ENCODE measurements around the gene TGM2. TPM values are rescaled to one million over a fixed set of nuclear protein-coding genes. Genes with fewer than 3 reads are reported as not detected.

TGM2 gene
- total RNA-seq, 4 donors from 2014 or later: 31.4 to 216 (median 145) TPM

GRCh38 chr20:38211200-38212097 lies 46.4 kb upstream of the TGM2 start:
- TF ChIP-seq CTCF (IDR thresholded peaks at IDR 0.05) (no peak), POLR2A (IDR thresholded peaks at IDR 0.05) (no peak)
- Histone ChIP-seq H3K4me3 (no peak overlapping the region), H3K36me3 (no peaks in the 10 kb centered on the region), H3K4me1 (no peaks in the 10 kb centered on the region), H3K27ac (no peak overlapping the region), H3K9me3 (no peaks in the 10 kb centered on the region), H3K27me3 (no peaks in the 10 kb centered on the region)
- no peak for DNase-seq

- Histone ChIP-seq H3K4me1 (no peaks in the 10 kb centered on the region), H3K4me3 (no peak overlapping the region), H3K36me3 (no peaks in the 10 kb centered on the region), H3K27ac (no peak overlapping the region), H3K9me3 (no peaks in the 10 kb centered on the region), H3K27me3 (no peaks in the 10 kb centered on the region)
- DNase-seq: no peak
- TF ChIP-seq CTCF (IDR thresholded peaks at IDR 0.05) (no peak), POLR2A (IDR thresholded peaks at IDR 0.05) (no peak)
Observed at GRCh38 chr20:38210741-38211140, 45.7 kb upstream of the TGM2 start.

- H3K27ac ChIP-seq: no peak overlapping the region
- no peaks in the 10 kb centered on the region for H3K9me3 ChIP-seq
- no peaks in the 10 kb centered on the region for H3K27me3 ChIP-seq
- TF ChIP-seq POLR2A (IDR thresholded peaks at IDR 0.05): no peak
- no peak for TF ChIP-seq CTCF (IDR thresholded peaks at IDR 0.05)
- no peaks in the 10 kb centered on the region for H3K36me3 ChIP-seq
- H3K4me3 ChIP-seq: no peak overlapping the region
- DNase-seq: peak in 1 of 3 donors; percentile 25
- H3K4me1 ChIP-seq: no peaks in the 10 kb centered on the region
Observed at GRCh38 chr20:38209736-38210405, 44.8 kb upstream of the TGM2 start.

- Histone ChIP-seq H3K9me3 (no peaks in the 10 kb centered on the region), H3K36me3 (no peaks in the 10 kb centered on the region), H3K27ac (no peak overlapping the region), H3K4me1 (no peaks in the 10 kb centered on the region), H3K4me3 (no peak overlapping the region), H3K27me3 (no peaks in the 10 kb centered on the region)
- DNase-seq: peak in 1 of 3 donors; percentile 21
- TF ChIP-seq POLR2A (IDR thresholded peaks at IDR 0.05) (no peak), CTCF (IDR thresholded peaks at IDR 0.05) (no peak)
Observed at GRCh38 chr20:38209054-38209675, 44.1 kb upstream of the TGM2 start.

GRCh38 chr20:38208523-38208922 lies 43.5 kb upstream of the TGM2 start:
- Histone ChIP-seq H3K27me3 (no peaks in the 10 kb centered on the region), H3K36me3 (no peaks in the 10 kb centered on the region), H3K27ac (no peak overlapping the region), H3K9me3 (no peaks in the 10 kb centered on the region), H3K4me1 (no peaks in the 10 kb centered on the region), H3K4me3 (no peak overlapping the region)
- DNase-seq: peak in 1 of 3 donors; percentile 5
- TF ChIP-seq POLR2A (IDR thresholded peaks at IDR 0.05) (no peak), CTCF (IDR thresholded peaks at IDR 0.05) (no peak)
